ENCODE results near the gene DGKK. TPM values are rescaled to one million over a fixed set of nuclear protein-coding genes. Genes with fewer than 3 reads are reported as not detected.

DGKK gene
- total RNA-seq, 1 donor = not detected

- H3K27me3 ChIP-seq (ENCODE audit: insufficient read depth, low read length) = peaks cover 4% of the 10 kb centered on the region
- H2AFZ ChIP-seq (ENCODE audit: low read length) = no peak overlapping the region
Measured at GRCh38 chrX:50495616-50496015, 25.0 kb upstream of the DGKK start.

GRCh38 chrX:50492720-50493119 is 22.1 kb upstream of the DGKK start:
- DNase-seq (ENCODE audit: insufficient read length, low spot score, missing footprints) = no peak
- no peak for TF ChIP-seq CTCF (IDR thresholded peaks at IDR 0.05; ENCODE audit: extremely low read depth, low read depth, low read length)
- Histone ChIP-seq H3K27ac (ENCODE audit: low read depth, low read length) (no peak overlapping the region), H4K20me1 (ENCODE audit: insufficient read depth, low read length) (no peaks in the 10 kb centered on the region), H3K4me3 (ENCODE audit: insufficient read depth, low read length) (no peak overlapping the region), H2AFZ (ENCODE audit: low read length) (no peak overlapping the region), H3K27me3 (ENCODE audit: insufficient read depth, low read length) (peaks cover under 1% of the 10 kb centered on the region), H3K9me3 (ENCODE audit: low read depth, low read length) (no peaks in the 10 kb centered on the region), H3K4me1 (ENCODE audit: insufficient read depth, low read length) (no peaks in the 10 kb centered on the region), H3K4me2 (ENCODE audit: insufficient read depth, low read length) (no peak overlapping the region), H3K79me2 (ENCODE audit: insufficient read depth, low read length) (no peaks in the 10 kb centered on the region), H3K36me3 (ENCODE audit: insufficient read depth, low read length) (no peaks in the 10 kb centered on the region)

More at GRCh38 chrX:50495616-50496015, 25.0 kb upstream of the DGKK start:
- Histone ChIP-seq H4K20me1 (ENCODE audit: insufficient read depth, low read length) (no peaks in the 10 kb centered on the region), H3K79me2 (ENCODE audit: insufficient read depth, low read length) (no peaks in the 10 kb centered on the region), H3K4me1 (ENCODE audit: insufficient read depth, low read length) (no peaks in the 10 kb centered on the region), H3K9me3 (ENCODE audit: low read depth, low read length) (no peaks in the 10 kb centered on the region), H3K4me2 (ENCODE audit: insufficient read depth, low read length) (no peak overlapping the region), H3K36me3 (ENCODE audit: insufficient read depth, low read length) (no peaks in the 10 kb centered on the region), H3K4me3 (ENCODE audit: insufficient read depth, low read length) (no peak overlapping the region), H3K27ac (ENCODE audit: low read depth, low read length) (no peak overlapping the region)
- DNase-seq (ENCODE audit: insufficient read length, low spot score, missing footprints) = no peak
- TF ChIP-seq CTCF (IDR thresholded peaks at IDR 0.05; ENCODE audit: extremely low read depth, low read depth, low read length) = no peak

- no peaks in the 10 kb centered on the region for H4K20me1 ChIP-seq (ENCODE audit: insufficient read depth, low read length)
- no peak for DNase-seq (ENCODE audit: insufficient read length, low spot score, missing footprints)
- no peak for TF ChIP-seq CTCF (IDR thresholded peaks at IDR 0.05; ENCODE audit: extremely low read depth, low read depth, low read length)
- no peak overlapping the region for H2AFZ ChIP-seq (ENCODE audit: low read length)
- no peak overlapping the region for H3K4me2 ChIP-seq (ENCODE audit: insufficient read depth, low read length)
- no peaks in the 10 kb centered on the region for H3K27me3 ChIP-seq (ENCODE audit: insufficient read depth, low read length)
- no peaks in the 10 kb centered on the region for H3K4me1 ChIP-seq (ENCODE audit: insufficient read depth, low read length)
- no peak overlapping the region for H3K27ac ChIP-seq (ENCODE audit: low read depth, low read length)
- no peak overlapping the region for H3K4me3 ChIP-seq (ENCODE audit: insufficient read depth, low read length)
- no peaks in the 10 kb centered on the region for H3K79me2 ChIP-seq (ENCODE audit: insufficient read depth, low read length)
- H3K36me3 ChIP-seq (ENCODE audit: insufficient read depth, low read length) = no peaks in the 10 kb centered on the region
- no peaks in the 10 kb centered on the region for H3K9me3 ChIP-seq (ENCODE audit: low read depth, low read length)
Measured at GRCh38 chrX:50484662-50485061, 14.0 kb upstream of the DGKK start.

- H4K20me1 ChIP-seq (ENCODE audit: insufficient read depth, low read length) = no peaks in the 10 kb centered on the region
- no peak for TF ChIP-seq CTCF (IDR thresholded peaks at IDR 0.05; ENCODE audit: extremely low read depth, low read depth, low read length)
- no peaks in the 10 kb centered on the region for H3K79me2 ChIP-seq (ENCODE audit: insufficient read depth, low read length)
- no peak overlapping the region for H3K27ac ChIP-seq (ENCODE audit: low read depth, low read length)
- H3K27me3 ChIP-seq (ENCODE audit: insufficient read depth, low read length) = no peaks in the 10 kb centered on the region
- H3K4me3 ChIP-seq (ENCODE audit: insufficient read depth, low read length) = no peak overlapping the region
- no peaks in the 10 kb centered on the region for H3K36me3 ChIP-seq (ENCODE audit: insufficient read depth, low read length)
- no peak overlapping the region for H3K4me2 ChIP-seq (ENCODE audit: insufficient read depth, low read length)
- no peak overlapping the region for H2AFZ ChIP-seq (ENCODE audit: low read length)
- H3K9me3 ChIP-seq (ENCODE audit: low read depth, low read length) = no peaks in the 10 kb centered on the region
- DNase-seq (ENCODE audit: insufficient read length, low spot score, missing footprints) = no peak
- no peaks in the 10 kb centered on the region for H3K4me1 ChIP-seq (ENCODE audit: insufficient read depth, low read length)
Measured at GRCh38 chrX:50483283-50483682, 12.7 kb upstream of the DGKK start.
